Astrocyte of the cerebellum (primary cell): ENCODE results near the gene WASF3.
A peak's percentile ranks its signal among the peaks of the same experiment; 100 is the strongest.

Experiments used
- DNase-seq: peaks from one replicate; pipeline ENCODE4 v3.0.0-alpha.2; 2011; ENCODE audit warnings: low read depth
- H3K4me3 ChIP-seq: 2 replicates; pipeline ENCODE4 v1.5.1; 2011; ENCODE audit warnings: mild to moderate bottlenecking, low read depth, low read length, moderate library complexity
- in situ Hi-C: cut with HindIII; loops from 2 replicates; pipeline ENCODE4 v1.10.0; 2017; ENCODE audit warnings: low sequenced_read_pairs
- TF ChIP-seq, protein P1 (sequence below): IDR thresholded peaks from 2 replicates; pipeline ENCODE4 v1.5.1; 2012; ENCODE audit warnings: low read length, low read depth, moderate library complexity, mild to moderate bottlenecking; ENCODE audit errors: missing control alignments

The WASF3 gene

DNA sequence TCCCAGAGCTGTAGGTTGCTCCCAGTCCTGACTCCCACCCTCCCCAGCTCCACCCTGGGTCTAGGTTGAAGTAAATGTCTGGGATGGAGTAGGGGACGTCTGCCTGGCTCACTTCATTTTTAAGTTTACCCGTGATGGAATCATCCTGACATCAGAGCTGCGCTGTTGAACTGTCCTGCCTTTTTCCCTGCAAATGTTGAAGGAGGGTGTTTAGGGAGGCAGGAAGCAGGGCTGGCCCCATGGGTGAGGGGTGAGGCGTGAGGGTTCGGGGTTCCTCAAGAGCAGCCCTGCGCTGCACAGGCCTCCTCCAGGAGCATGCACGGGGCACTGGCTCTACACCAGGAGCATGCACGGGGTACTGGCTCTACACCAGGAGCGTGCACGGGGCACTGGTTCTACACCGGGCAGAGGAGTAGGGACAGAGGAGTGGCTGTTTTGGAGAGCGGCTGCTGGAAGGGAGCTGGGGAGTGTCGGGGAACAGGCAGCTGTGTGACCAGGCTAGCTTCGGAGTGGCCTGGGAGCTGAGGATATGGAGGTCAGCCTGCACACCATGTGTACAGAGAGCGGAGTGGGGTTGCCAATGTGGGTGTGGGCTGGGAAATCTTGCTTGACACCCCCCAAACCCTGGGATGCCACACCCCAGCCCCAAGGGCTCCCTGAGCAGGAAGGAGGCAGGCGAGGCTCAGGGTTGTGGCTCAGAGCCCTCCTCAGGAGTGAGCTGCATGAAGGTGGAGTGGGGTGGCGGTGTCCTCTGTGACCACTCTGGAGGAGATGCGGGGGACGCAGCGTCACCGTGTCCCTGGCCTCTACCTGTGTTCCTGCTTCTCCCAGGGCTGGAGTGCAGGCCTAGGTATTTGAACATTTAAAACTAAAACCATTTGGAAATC, 139.8 kb downstream of the WASF3 start:
- in situ Hi-C loops, result loop anchor here (10.0 kb wide), 1 partner anchor 513 kb away; no protein-coding TSS in a partner anchor
- TF ChIP-seq, protein P1, sequence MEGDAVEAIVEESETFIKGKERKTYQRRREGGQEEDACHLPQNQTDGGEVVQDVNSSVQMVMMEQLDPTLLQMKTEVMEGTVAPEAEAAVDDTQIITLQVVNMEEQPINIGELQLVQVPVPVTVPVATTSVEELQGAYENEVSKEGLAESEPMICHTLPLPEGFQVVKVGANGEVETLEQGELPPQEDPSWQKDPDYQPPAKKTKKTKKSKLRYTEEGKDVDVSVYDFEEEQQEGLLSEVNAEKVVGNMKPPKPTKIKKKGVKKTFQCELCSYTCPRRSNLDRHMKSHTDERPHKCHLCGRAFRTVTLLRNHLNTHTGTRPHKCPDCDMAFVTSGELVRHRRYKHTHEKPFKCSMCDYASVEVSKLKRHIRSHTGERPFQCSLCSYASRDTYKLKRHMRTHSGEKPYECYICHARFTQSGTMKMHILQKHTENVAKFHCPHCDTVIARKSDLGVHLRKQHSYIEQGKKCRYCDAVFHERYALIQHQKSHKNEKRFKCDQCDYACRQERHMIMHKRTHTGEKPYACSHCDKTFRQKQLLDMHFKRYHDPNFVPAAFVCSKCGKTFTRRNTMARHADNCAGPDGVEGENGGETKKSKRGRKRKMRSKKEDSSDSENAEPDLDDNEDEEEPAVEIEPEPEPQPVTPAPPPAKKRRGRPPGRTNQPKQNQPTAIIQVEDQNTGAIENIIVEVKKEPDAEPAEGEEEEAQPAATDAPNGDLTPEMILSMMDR, result no peak
- no peak overlapping the region for H3K4me3 ChIP-seq
- DNase-seq, result no peak

DNA sequence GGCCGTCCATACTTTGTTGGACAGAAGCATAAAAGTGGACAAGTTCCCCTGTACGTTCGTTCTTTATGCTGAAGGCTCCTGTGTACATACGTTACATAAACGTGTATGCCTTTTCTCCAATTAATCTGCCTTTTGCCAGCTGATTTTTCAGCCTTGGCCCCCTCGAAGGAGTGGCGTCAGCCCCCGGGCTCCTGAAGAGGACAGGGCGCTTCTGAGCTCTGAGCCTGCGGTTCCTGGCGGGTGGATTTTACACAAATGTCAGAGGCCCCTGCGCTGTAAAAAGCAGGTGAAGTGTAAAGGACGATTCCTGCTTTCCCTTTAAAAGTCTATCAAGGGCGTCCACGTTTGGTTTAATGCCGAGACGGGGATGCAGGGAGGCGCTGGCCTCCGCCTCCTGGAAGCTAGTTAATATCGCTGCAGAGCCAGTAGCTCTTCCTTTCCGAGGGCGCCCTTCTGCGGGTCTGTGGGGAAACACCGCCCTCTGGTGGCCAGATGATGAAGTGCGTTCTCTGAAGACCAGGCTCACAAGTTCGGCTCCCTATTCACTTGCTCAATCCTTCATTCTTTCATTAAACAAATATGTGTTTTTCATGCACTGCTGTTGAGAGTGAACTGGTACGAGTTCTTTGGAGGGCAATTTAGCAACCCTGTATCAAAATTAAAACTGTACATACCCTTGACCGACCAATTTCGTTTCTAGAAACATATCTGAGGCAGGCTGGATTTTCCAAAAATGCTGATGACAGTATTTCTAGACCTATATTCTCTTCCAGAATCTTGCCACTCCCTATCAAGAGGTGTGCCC, 141.1 kb downstream of the WASF3 start:
- peak overlapping the region; percentile 6 for H3K4me3 ChIP-seq
- peak; percentile 68 for DNase-seq
- in situ Hi-C loops, result loop anchor here (10.0 kb wide), 1 partner anchor 514 kb away; no protein-coding TSS in a partner anchor
- TF ChIP-seq, protein P1, result peak; percentile 95

DNA sequence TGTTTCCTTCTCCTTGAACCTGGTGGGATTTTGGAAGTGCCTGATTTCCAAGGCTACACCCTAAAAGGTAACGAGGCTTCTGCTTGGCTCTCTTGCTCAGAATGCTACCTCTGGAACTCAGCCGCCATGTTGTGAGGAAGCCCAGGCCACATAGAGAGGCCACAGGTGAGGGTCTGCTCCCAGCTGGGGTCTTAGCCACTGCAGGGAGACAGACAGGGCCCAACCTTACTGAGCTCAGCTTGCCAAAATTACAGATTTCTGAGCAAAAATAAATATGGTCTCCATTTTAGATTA, 141.7 kb downstream of the WASF3 start:
- DNase-seq, result no peak
- H3K4me3 ChIP-seq, result no peak overlapping the region
- in situ Hi-C loops, result loop anchor here (10.0 kb wide), 1 partner anchor 514 kb away; no protein-coding TSS in a partner anchor
- TF ChIP-seq, protein P1, result no peak

DNA sequence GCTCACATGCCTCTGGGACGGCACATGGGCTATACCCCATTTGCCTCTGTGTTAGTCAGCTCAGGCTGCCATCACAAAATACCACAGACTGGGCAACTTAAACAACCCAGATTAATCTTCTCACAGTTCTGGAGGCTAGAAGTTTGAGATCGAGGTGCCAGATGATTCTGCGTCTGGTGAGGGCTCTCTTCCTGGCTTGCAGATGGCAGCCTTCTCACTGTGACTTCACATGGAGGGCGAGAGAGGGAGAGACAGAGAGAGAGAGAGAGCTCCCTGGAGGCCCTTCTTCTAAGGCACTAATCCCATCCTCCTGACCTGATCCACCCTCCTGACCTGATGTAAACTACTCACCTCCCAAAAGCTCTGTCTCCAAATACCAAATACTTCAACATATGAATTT, 148.1 kb downstream of the WASF3 start:
- TF ChIP-seq, protein P1, result no peak
- in situ Hi-C loops, result no loop called here
- H3K4me3 ChIP-seq, result no peak overlapping the region
- DNase-seq, result no peak

DNA sequence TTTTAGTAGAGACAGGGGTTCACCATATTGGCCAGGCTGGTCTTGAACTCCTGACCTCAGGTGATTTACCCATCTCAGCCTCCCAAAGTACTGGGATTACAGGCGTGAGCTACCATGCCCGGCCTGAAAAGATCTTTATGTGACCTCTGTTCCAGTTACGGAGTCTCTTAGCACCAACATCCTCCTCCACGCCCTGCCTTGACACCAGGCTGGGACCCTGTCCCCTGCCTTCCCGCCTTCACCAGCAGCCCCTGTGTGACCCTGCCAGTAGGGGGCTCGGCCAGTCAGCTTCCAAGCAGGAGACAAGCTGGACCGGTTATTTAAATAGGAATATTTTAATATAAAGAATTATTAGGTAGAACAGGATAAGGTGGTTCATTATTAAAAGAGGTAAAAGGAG, 148.9 kb downstream of the WASF3 start:
- no peak overlapping the region for H3K4me3 ChIP-seq
- TF ChIP-seq, protein P1, result no peak
- in situ Hi-C loops, result no loop called here
- DNase-seq, result no peak

DNA sequence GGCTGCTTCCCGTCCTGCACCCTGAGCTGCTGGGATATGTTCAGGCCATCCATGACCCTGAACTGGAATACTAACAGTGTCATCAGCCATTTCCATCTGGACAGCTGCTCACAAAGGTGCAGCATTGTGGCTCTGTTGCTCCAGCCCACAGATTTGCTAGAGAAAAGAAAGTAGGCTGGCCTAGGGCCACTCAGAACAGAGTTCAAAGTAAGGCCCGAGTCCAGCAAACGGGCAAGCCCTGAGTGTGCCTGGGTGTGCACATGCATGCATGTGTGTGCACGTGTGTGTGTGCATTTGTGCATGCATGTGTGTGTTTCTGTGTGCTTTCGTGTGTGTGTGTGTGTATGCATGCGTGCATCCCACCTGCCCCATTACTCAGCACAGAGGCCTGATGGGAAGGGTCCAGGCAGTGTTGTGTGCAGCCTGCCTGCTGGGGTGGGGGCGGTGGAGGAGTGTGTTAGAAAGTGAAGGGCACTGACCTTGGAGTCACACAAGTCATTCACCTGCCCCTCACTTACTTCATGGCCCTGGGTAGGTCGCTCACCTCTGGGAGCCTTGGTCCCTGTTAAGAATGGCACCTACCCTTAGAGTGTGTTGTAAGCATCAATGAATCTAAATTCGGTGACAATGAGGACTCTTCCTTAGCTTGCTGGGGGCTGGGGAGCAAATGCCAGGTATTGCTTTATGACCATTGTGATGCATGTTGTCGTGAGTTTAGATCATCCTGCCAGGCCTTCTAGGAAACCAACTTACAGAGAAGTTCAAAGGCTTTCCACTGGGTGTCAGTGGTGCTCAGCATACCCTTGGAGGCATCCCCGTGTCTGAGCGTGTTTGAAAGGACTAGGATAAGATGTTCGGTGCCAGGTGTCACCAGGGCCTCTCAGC, 149.9 kb downstream of the WASF3 start:
- H3K4me3 ChIP-seq, result no peak overlapping the region
- in situ Hi-C loops, result no loop called here
- TF ChIP-seq, protein P1, result peak; percentile 70
- peak; percentile 9 for DNase-seq
